Neural crest cell (in vitro differentiated cells): ENCODE measurements around the gene ERN1. TPM values are rescaled to one million over a fixed set of nuclear protein-coding genes. Genes with fewer than 3 reads are reported as not detected.

ENCODE experiments used
- DNase-seq: peaks from one replicate; pipeline ENCODE4 v3.0.0; 2021; ENCODE audit warnings: low read depth, mixed read lengths, low spot score
- H3K27ac Mint-ChIP-seq: one replicate; pipeline ENCODE4 v1.8.0; 2021; ENCODE audit warnings: mild to moderate bottlenecking, mixed read lengths; ENCODE audit not compliant: unreplicated experiment
- H3K27me3 Mint-ChIP-seq: 2 replicates; pipeline ENCODE4 v1.8.0; 2021; ENCODE audit warnings: low read depth, mild to moderate bottlenecking, mixed read lengths
- H3K36me3 Mint-ChIP-seq: 2 replicates; pipeline ENCODE4 v1.8.0; 2021; ENCODE audit warnings: low read depth, mild to moderate bottlenecking, mixed read lengths
- H3K4me1 Mint-ChIP-seq: 2 replicates; pipeline ENCODE4 v1.8.0; 2021; ENCODE audit warnings: mixed read lengths
- H3K4me3 Mint-ChIP-seq: one replicate; pipeline ENCODE4 v1.8.0; 2021; ENCODE audit warnings: mild to moderate bottlenecking, mixed read lengths
- H3K9me3 Mint-ChIP-seq: 2 replicates; pipeline ENCODE4 v1.8.0; 2021; ENCODE audit warnings: mixed read lengths
- CTCF ChIP-seq: fragments of 200-600 bp; sonication (generic); conservative IDR thresholded peaks from 2 replicates; pipeline ENCODE4 v1.5.0; 2021; ENCODE audit warnings: antibody characterized with exemption, mild to moderate bottlenecking
- total RNA-seq: library from RNA; stranded (reverse); gene quantifications from 2 replicates; pipeline ENCODE4 v1.2.1, GENCODE V29; 2021

ERN1 gene
- total RNA-seq, 1 donor from 2014 or later, result 8.5 TPM

- H3K4me3 Mint-ChIP-seq, result no peak overlapping the region
- DNase-seq, result no peak
- no peak overlapping the region for H3K27ac Mint-ChIP-seq
- TF ChIP-seq CTCF, result no peak
- peaks cover 3% of the 10 kb centered on the region for H3K4me1 Mint-ChIP-seq
- no peaks in the 10 kb centered on the region for H3K27me3 Mint-ChIP-seq
- H3K9me3 Mint-ChIP-seq, result no peaks in the 10 kb centered on the region
- no peaks in the 10 kb centered on the region for H3K36me3 Mint-ChIP-seq
Measured at GRCh38 chr17:64103391-64104364, 26.3 kb downstream of the ERN1 start.

GRCh38 chr17:64102627-64103390 lies 27.1 kb downstream of the ERN1 start:
- no peaks in the 10 kb centered on the region for H3K27me3 Mint-ChIP-seq
- H3K27ac Mint-ChIP-seq, result no peak overlapping the region
- TF ChIP-seq CTCF, result no peak
- H3K4me3 Mint-ChIP-seq, result no peak overlapping the region
- DNase-seq, result no peak
- H3K36me3 Mint-ChIP-seq, result no peaks in the 10 kb centered on the region
- no peaks in the 10 kb centered on the region for H3K9me3 Mint-ChIP-seq
- H3K4me1 Mint-ChIP-seq, result peaks cover 3% of the 10 kb centered on the region

DNA sequence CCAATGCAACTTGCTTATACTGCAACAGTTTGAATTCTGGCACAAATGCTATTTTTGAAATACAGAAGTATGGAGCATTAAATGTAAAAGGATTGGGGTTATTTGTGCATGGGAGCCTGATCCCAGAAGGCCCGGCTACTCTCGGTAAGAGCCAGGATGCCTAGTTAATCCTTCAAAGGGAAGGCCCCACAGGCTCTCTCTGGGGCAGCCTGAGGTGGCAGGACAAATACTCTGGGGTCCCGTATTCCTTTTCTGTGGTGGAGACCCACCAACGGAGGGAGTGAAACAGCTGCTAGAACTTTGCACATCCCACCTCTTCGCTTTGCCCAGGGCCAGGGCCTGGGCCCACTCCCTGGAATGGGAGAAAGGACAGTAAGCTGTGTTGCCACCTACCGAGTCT lies 30.4 kb downstream of the ERN1 start:
- Mint-ChIP-seq H3K9me3 (no peaks in the 10 kb centered on the region), H3K27me3 (no peaks in the 10 kb centered on the region), H3K36me3 (peaks cover 10% of the 10 kb centered on the region), H3K27ac (no peak overlapping the region), H3K4me3 (no peak overlapping the region), H3K4me1 (no peaks in the 10 kb centered on the region)
- no peak for TF ChIP-seq CTCF
- DNase-seq, result no peak

DNA sequence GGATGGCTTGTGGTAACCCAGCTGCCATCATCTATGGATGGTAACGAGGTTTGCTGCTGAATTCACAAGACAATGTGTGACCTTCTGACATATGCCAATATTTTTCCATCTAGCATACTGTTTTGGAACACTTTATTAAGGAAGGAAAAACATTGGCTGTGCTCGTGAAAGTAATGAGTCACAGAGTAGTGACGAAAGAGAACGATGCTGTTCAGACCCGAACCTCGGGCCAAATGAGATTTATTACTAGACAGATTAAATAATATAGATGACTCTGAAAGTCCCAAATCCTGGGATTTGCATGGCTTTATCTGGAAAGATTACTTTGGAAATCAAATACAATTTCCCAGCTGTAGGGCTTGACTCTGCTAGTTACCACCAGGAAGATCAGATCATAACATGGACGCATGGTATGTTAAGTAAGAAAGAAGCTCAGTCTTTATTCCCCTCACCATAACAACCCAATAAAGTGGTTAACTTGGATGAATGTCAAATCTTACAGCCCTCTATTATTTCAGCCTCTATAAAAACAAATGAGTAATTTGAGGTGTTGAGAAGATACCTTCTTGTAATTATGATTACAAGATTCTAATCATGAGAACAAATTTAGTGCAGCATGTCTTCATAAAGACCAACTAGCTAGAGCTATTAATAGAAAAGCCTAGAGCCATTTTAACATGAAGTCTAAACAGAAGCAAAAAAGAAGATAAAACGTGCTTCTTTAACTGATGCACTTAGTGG lies 32.6 kb downstream of the ERN1 start:
- TF ChIP-seq CTCF, result no peak
- H3K36me3 Mint-ChIP-seq, result peaks cover 10% of the 10 kb centered on the region
- H3K27ac Mint-ChIP-seq, result no peak overlapping the region
- no peak for DNase-seq
- H3K27me3 Mint-ChIP-seq, result no peaks in the 10 kb centered on the region
- H3K9me3 Mint-ChIP-seq, result no peaks in the 10 kb centered on the region
- no peak overlapping the region for H3K4me3 Mint-ChIP-seq
- H3K4me1 Mint-ChIP-seq, result no peaks in the 10 kb centered on the region

GRCh38 chr17:64096037-64096436 lies 33.9 kb downstream of the ERN1 start:
- Mint-ChIP-seq H3K27ac (no peak overlapping the region), H3K36me3 (peaks cover 10% of the 10 kb centered on the region), H3K9me3 (no peaks in the 10 kb centered on the region), H3K4me1 (no peaks in the 10 kb centered on the region), H3K27me3 (no peaks in the 10 kb centered on the region), H3K4me3 (no peak overlapping the region)
- no peak for DNase-seq
- no peak for TF ChIP-seq CTCF
